ENCODE data around the gene CECR2. TPM values are rescaled to one million over a fixed set of nuclear protein-coding genes. Genes with fewer than 3 reads are reported as not detected.

Gene CECR2
- total RNA-seq, 3 donors from 2014 or later: 0.32 to 0.66 (median 0.44) TPM

DNA sequence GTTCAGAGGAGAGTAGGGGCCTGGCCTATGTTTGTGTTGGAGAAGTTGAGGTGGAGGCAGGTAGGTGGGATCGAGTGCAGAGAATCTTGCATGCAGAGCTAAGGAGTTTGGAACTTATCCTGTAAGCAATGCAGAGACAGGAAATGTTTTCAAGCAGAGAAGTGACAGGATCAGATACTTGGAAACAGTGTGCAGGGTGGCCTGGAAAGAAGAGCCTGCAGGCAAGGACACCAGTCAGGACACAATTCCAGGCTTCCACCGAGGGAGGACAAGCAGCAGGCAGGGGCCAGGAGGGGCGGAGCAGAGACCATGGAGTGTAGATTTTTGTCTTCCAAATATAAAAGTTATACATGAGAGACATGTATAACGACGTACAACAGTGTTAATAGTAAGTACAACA lies 26.9 kb upstream of the CECR2 start:
- intact Hi-C loops (cut with DNase I; ENCODE audit: low total_unique reads): loop anchor here (10.0 kb wide), 1 partner anchor 132 kb away; no protein-coding TSS in a partner anchor
- H3K9me3 ChIP-seq: no peaks in the 10 kb centered on the region
- H3K27me3 ChIP-seq: peaks cover 0 to 5% of the 10 kb centered on the region in 2 donors
- H3K4me1 ChIP-seq: no peaks in the 10 kb centered on the region
- TF ChIP-seq POLR2A (IDR thresholded peaks at IDR 0.05): no peak
- TF ChIP-seq CTCF (IDR thresholded peaks at IDR 0.05): no peak
- TF ChIP-seq POLR2AphosphoS5 (IDR thresholded peaks at IDR 0.05): no peak
- no peak overlapping the region for H3K27ac ChIP-seq
- H3K36me3 ChIP-seq: no peaks in the 10 kb centered on the region
- DNase-seq (ENCODE audit: low spot score in 2 of 2): no peak
- H3K4me3 ChIP-seq: no peak overlapping the region

DNA sequence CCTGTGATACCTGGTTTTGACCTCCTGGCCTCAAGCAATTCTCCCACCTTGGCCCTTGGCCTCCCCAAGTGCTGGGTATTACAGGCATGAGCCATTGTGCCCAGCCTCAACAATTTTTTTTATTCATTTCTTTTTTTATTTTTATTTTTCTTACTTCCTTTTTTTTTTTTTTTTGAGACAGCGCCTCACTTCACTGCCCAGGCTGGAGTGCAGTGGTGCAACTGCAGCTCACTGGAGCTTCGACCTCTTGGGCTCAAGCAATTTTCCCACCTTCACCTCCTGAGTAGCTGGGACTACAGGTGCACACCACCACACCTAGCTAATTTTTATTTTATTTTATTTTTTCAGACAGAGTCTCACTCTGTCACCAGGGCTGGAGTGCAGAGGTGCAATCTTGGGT lies 25.5 kb upstream of the CECR2 start:
- Histone ChIP-seq H3K4me1 (no peaks in the 10 kb centered on the region), H3K36me3 (no peaks in the 10 kb centered on the region), H3K27me3 (peaks cover 0 to 3% of the 10 kb centered on the region in 2 donors), H3K27ac (no peak overlapping the region), H3K4me3 (no peak overlapping the region), H3K9me3 (no peaks in the 10 kb centered on the region)
- no peak for TF ChIP-seq POLR2A (IDR thresholded peaks at IDR 0.05)
- no peak for TF ChIP-seq CTCF (IDR thresholded peaks at IDR 0.05)
- no peak for TF ChIP-seq POLR2AphosphoS5 (IDR thresholded peaks at IDR 0.05)
- intact Hi-C loops (cut with DNase I; ENCODE audit: low total_unique reads): loop anchor here (10.0 kb wide), 1 partner anchor 131 kb away; no protein-coding TSS in a partner anchor
- no peak for DNase-seq (ENCODE audit: low spot score in 2 of 2)

DNA sequence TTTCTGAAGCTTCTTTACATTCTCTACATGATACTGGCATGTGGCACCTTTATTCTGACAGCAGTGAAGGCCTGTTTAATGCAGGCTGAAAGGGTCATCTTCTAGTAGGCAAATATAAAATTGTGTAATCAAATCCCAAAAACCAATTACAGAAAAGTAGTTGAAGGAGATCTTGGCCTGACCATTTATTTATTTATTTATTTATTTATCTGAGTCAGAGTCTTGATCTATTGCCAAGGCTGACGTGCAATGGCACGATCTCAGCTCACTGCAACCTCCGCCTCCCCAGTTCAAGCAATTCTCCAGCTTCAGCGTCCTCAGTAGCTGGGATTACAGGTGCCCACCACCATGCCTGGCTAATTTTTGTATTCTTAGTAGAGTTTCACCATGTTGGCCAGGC lies 22.7 kb upstream of the CECR2 start:
- no peak overlapping the region for H3K4me3 ChIP-seq
- DNase-seq (ENCODE audit: low spot score in 2 of 2): no peak
- TF ChIP-seq CTCF (IDR thresholded peaks at IDR 0.05): no peak
- no peak overlapping the region for H3K27ac ChIP-seq
- intact Hi-C loops (cut with DNase I; ENCODE audit: low total_unique reads): loop anchor here (10.0 kb wide), 1 partner anchor 128 kb away; no protein-coding TSS in a partner anchor
- no peaks in the 10 kb centered on the region for H3K4me1 ChIP-seq
- no peaks in the 10 kb centered on the region for H3K36me3 ChIP-seq
- H3K9me3 ChIP-seq: no peaks in the 10 kb centered on the region
- H3K27me3 ChIP-seq: no peaks in the 10 kb centered on the region

DNA sequence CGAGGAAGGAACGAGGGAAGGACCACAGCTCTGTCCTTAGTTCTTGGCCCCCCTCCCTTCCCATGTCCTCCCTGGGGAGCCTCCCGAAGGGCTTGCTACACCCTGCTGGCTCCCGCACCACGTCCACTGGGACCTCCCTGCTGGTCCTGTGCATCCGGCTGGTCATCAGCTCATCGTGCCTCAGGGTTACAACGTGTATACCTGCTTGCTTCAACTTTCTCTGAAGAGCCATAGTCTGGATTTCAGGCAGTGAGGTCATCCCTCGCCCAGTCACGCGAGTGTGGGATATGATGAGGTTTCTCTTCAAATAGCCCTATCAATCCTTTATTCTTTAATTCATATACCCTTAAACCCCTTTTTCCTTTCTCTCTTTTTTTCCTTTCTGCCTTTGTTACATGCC lies 21.5 kb upstream of the CECR2 start:
- Histone ChIP-seq H3K27me3 (no peaks in the 10 kb centered on the region), H3K36me3 (no peaks in the 10 kb centered on the region), H3K9me3 (no peaks in the 10 kb centered on the region), H3K4me3 (no peak overlapping the region), H3K27ac (no peak overlapping the region), H3K4me1 (no peaks in the 10 kb centered on the region)
- TF ChIP-seq POLR2AphosphoS5 (IDR thresholded peaks at IDR 0.05) (no peak), POLR2A (IDR thresholded peaks at IDR 0.05) (no peak)
- no peak for DNase-seq (ENCODE audit: low spot score in 2 of 2)
- intact Hi-C loops (cut with DNase I; ENCODE audit: low total_unique reads): loop anchor here (10.0 kb wide), 1 partner anchor 127 kb away; no protein-coding TSS in a partner anchor

GRCh38 chr22:17348464-17349103 lies 20.7 kb upstream of the CECR2 start:
- no peaks in the 10 kb centered on the region for H3K27me3 ChIP-seq
- H3K27ac ChIP-seq: no peak overlapping the region
- no peaks in the 10 kb centered on the region for H3K9me3 ChIP-seq
- H3K36me3 ChIP-seq: no peaks in the 10 kb centered on the region
- no peak for TF ChIP-seq POLR2A (IDR thresholded peaks at IDR 0.05)
- TF ChIP-seq CTCF (IDR thresholded peaks at IDR 0.05): no peak
- no peak for TF ChIP-seq POLR2AphosphoS5 (IDR thresholded peaks at IDR 0.05)
- DNase-seq (ENCODE audit: low spot score in 2 of 2): no peak
- intact Hi-C loops (cut with DNase I; ENCODE audit: low total_unique reads): loop anchor here (10.0 kb wide), 1 partner anchor 126 kb away; no protein-coding TSS in a partner anchor
- H3K4me3 ChIP-seq: no peak overlapping the region
- H3K4me1 ChIP-seq: no peaks in the 10 kb centered on the region

All from breast epithelium (tissue), 4 donors.